AG08395 (cell line): Measurements from ENCODE around the gene CMC2.

Experiments
- DNase-seq: peaks from one replicate; pipeline ENCODE4 v3.0.0; 2012; ENCODE audit warnings: mixed read lengths, low spot score

CMC2 gene

DNA sequence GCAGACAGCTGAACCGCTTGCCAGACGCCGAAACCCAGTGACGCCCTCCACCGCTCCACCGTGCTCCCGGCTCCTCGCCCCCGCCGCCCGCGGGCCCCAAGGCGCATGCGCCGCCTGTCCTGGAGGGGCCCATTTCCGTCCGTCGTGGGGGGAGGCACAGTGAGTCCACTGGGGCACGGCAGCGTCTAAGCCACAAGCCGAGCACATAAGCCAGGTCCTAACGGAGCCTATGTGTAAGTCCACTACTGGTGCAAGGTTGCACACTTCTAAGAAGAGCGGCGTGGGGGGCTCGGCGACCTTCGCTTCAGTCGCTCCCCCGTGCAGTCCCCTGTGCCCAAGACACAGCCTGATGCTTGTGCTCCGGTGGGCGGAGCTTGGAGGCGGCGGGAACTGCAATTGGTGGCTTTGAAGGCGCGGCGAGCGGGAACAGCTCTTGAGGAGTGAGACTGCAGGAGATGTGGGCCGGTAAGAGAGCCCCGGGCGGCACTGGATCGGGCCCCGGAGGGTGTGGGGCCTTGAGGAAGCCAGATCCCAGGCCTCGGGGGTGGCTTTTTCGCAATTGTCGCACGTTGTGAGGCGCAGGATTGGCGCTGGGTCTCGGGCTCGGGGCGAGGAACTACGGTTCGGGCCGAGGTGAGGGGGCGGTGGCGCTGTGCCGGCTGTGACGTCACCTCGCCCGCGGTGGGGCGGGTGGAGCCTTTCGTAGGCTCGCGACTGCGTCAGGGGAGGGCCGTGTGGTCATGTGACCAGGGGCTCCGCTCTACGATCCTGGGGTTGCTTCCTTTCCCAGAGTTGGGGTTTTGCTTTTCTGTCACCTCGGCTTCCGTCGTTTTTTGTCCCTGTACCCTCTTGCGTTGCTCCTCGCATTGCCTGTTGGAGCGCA, at the start of gene CMC2, which contains the start of gene CENPN:
TSS of gene CMC2 (minus strand) at position 73 of the 883 bp plus-strand sequence. CDS start 9,491 bp downstream, outside the sequence.
TSS of gene CENPN (plus strand) at position 402 of the 883 bp plus-strand sequence. CDS start 4,726 bp downstream, outside the sequence.
- DNase-seq, result peak; percentile 97

- no peak for DNase-seq
Observed at GRCh38 chr16:81053761-81054160, 47.1 kb upstream of the CMC2 start.

DNA sequence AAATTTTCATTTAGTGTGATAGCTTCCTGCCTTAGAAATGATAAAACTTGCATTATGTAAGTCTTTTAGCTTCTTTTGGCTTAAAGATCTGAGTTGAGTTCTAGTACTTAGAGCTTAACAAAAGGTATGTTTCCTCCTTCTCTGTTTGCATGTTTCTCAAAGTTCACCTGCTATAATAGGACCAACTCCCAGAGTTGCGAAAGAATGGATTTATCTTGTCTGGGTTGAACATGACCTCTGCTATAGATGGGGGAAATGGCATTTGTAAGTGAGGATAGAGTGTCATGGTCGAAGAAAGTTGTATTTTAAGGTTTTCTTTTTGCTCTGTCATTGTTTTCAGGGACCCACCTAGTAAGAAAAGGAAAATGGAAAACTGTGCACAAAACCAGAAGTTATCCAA, 36.1 kb upstream of the CMC2 start:
- DNase-seq, result no peak

DNA sequence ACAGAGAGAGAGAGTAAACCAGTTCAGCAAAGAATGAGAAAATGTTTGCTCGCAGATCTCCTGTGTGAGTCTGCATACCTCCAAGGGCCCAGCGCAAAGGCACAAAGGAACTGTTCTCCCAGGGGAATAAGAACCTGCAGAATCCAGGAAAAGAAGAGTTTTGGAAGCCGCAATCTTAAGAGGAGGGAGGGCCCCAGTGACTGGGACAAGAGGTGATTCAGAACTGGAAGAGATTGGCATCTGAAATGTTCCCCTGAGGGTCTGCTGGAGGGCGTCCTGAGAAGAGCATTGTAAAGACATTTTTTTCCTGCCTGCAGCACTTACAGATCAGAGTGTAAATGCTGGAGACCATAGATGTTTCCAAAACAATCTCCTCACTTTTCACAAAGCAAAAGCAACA, 35.0 kb upstream of the CMC2 start:
- DNase-seq, result no peak

GRCh38 chr16:81040842-81041241, 34.2 kb upstream of the CMC2 start:
- DNase-seq, result no peak

DNA sequence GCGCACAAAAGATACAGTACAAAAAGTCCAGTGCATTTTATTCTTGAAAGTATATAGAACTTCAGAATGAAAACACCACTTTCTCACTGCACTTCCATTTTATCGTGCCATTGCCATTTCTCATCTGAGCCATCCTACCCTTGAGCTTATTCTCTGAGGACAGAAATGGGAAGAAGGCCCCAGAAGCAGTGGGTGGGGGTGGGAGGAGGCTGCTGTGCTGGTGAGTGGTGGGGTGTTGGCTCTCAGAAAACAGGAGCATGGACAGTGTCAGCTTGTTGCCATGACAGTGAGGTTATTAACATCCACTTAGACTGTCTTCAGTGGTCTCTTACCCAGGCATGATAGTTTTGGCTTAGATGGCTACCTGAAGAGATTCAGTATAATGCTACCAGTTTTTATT, 33.4 kb upstream of the CMC2 start:
- DNase-seq, result no peak

DNA sequence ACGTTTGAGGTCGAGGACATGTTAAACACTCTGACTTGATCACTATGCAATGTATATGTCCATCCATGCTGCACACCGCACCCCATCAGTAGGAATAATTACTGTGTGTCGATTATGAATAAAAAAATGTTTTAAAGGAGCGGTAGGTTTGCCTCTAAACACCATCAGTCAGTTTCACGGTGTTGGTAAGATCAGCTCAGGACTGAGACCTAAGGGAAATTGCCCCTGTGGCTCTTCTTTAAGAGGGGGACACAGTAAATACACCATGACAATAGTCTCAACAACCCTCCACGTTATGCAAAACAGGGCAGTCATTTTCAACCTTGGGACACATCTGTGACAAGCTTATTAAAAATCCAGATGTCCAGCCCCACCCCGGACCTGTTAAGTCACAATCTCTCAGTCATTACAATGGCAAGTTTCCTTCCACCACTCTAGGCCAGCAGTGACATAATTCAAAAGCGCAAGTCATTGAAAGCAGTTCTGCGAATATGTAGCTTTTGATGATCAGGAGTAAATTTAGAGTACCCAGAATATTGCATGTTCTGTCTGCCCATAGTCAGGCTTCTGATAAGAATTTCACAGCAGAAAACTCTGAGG, 30.2 kb upstream of the CMC2 start:
- peak; percentile 27 for DNase-seq

DNA sequence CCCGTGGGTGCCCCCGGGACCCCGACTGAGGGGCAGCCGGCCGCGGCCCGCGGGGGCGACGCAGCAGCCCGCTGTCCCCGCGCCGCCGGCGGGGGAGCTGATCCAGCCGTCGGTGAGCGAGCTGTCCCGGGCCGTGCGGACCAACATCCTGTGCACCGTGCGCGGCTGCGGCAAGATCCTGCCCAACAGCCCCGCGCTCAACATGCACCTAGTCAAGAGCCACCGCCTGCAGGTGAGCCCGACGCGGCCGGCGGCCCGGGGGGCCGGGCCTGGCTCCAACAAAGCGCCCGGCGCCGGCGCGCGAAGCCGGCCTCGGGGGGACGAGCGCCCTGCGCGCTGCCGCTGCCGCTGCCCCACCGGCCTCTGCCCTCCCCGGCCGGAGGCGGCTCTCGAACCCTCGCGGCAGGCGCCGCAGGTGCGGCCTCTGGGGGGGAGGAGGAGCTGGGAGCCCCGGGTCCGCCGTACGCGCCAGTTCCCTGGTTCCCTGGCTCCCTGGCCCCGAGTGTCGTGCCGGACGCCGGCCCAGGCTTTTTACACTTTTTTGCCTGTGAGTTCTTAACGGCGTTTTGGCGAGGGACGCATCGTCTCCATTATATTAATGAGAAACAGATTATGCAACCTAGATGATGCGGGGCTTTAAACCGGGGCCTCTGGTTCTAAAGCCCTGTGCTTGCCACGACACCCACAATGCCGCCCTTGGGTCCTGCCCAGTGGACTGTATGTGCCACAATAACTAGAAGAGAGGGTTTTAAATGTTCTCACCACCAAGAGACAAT, 29.5 kb upstream of the CMC2 start:
- peak; percentile 29 for DNase-seq

DNA sequence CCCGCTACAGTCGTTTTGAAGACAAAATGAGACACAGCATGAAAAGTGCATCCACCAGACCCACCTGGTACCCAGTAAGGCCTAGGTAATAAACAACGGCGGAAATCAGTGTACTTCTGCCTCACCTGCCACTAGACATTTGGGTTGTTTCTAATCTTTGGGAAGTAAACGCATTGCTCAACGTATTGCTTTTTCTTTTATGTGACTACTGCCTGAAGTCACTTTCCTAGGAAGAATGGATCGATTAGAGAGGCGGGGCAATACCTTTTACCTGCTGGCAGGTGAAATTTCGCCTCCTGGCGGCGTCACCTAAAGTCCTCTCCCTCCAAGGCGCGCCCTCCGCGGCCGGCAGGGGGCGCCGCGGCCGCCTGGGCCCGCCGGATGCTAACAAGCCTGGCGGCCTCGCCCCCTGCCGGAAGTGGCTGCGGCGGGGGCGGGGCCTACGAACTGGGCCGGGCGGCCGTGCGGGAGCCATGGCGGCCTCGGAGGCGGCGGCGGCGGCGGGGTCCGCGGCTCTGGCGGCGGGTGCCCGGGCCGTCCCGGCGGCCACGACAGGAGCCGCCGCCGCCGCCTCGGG, 28.8 kb upstream of the CMC2 start, which contains the start of gene ATMIN:
TSS of gene ATMIN (plus strand) at position 445 of the 577 bp plus-strand sequence. CDS start at position 474, 29 bp downstream.
- DNase-seq, result peak; percentile 97

DNA sequence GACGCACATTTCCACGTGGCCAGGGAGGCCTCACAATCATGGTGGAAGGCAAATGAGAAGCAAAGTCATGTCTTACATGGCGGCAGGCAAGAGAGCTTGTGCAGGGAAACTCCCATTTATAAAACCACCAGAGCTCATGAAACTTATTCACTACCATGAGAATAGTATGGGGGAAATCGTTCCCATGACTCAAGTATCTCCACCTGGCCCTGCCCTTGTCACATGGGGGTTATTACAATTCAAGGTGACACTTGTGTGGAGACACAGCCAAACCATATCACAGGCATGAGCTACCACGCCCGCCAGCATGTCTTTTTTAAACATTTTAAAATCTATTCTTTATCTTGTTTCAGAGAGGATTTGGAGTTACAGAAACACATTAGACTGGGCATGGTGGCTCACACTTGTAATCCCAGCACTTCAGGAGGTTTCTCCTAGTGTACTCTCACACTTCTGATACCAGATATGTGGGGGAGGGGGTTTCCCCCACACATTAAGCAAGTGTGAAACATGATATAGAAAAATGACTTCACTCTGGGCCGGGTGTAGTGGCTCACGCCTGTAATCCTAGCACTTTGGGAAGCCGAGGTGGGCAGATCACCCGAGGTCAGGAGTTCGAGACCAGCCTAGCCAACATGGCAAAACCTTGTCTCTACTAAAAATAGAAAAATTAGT, 23.4 kb upstream of the CMC2 start:
- DNase-seq, result no peak

- DNase-seq, result no peak
Observed at GRCh38 chr16:81026429-81026828, 19.7 kb upstream of the CMC2 start.

DNA sequence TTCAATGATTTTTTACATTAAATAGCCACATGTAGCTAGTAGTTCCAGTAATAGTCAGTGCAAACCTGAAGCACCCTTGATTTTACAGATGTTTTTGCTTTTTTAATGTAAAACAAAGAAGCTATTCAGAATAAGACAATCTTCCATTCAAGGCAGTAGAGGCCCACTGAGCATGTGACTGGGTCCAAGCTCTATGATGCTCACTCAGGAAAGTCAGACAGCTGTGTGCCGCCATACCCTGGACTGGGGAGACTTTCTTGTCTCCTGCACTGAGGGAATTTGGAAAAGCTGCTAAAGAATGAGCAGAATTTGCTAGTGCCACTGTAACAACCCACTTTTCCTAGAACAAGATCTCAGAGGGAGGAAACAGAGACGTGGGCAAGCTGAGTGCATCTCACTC, 11.8 kb upstream of the CMC2 start:
- DNase-seq, result no peak

DNA sequence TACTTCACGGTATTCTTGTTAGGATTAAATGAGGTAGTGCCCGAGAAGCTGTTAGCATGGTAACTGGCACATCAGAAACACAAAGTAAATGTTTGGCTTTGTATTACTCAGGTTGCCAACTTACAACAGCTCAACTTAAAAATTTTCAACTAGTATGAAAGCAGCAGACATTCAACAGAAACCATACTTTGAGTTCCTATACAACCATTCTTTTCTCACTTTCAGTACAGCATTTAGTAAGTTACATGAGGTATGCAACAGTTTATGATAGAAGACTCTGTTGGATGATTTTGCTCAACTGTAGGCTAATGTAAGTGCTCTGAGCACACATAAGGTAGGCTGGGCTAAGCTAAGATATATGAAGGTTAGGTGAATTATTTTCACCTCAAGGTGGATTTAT, 8.0 kb upstream of the CMC2 start:
- DNase-seq, result no peak

DNA sequence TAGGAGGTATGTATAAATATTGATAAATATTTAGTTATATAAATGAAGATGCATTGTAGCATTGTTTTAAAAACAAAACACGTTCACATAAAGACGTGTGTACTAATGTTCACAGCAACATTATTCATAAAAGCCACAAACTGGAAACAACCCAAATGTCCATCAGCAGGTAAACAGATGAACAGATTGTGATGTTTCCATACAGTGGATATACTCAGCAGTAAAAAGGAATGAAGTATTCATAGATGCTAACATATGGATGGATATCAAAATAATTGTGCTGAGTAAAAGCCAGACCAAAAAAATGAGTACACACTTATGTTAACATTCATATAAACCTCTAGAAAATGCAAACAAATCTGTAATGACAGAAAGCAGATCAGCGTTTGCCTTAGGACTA, 6.3 kb upstream of the CMC2 start:
- DNase-seq, result no peak

DNA sequence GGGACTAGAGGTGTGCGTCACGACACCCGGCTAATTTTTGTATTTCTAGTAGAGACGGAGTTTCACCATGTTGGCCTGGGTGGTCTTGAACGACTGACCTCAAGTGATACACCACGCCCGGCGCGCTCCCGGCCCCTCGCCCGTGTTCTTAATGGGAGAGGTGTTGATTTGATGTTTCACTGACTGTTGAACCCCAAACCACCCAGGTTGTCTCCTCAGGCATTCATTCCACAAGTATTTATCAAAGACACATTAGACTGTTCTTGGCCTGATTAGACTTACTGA, 1.8 kb upstream of the CMC2 start:
- no peak for DNase-seq

- peak; percentile 52 for DNase-seq
Observed at GRCh38 chr16:81006211-81006812, 373 bp downstream of the CMC2 start.

- no peak for DNase-seq
Observed at GRCh38 chr16:81005610-81006161, 999 bp downstream of the CMC2 start.

DNA sequence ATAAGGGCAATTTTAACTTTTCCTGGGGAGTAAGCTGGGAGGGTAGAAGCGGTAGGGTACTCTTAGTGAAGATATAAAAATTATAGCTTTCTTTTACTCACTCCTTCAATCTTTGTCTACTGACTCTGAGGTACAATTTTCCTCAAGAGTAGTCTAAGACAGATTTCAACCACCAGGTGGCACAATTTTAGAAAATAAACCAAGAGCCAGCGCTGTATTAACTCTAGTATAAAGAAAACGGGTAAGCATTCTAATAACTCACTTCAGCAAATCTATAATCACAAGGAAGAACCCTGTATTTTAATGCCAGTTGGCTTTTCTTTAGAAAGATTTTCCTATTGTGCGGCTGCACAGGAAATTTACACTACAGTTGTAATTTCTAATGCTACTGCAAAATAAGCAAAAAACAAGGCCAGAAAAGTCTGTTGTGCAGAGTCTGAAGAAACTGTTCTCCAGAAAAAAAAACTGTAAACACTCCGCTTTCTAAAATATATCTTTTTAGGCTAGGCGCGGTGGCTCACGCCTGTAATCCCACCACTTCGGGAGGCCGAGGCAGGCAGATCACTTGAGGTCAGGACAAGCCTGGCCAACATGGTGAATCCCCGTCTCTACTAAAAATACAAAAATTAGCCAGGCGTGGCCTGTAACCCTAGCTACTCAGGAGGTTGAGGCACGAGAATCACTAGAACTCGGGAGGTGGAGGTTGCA, 1.9 kb downstream of the CMC2 start:
- DNase-seq, result peak; percentile 40

- DNase-seq, result no peak
Observed at GRCh38 chr16:81003610-81004460, 2.9 kb downstream of the CMC2 start.
